RWPE2 (cell line): ENCODE data around the gene EMX1.

ENCODE experiments used
- ATAC-seq: fragments of 200-7000 bp; cut with Tn5 transposase; 3 replicates; pipeline ENCODE4 v1.9.1; 2021; ENCODE audit warnings: low read depth
- DNase-seq: peaks from one replicate; pipeline ENCODE4 v3.0.0-alpha.2; 2020; ENCODE audit warnings: low spot score
- H3K27ac ChIP-seq: fragments of 450-650 bp; 2 replicates; pipeline ENCODE4 v1.5.1; 2017; ENCODE audit warnings: mild to moderate bottlenecking; ENCODE audit not compliant: poor library complexity, severe bottlenecking
- H3K27me3 ChIP-seq: fragments of 250-450 bp; sonication (Bioruptor Pico); 2 replicates; pipeline ENCODE4 v1.5.1; 2021; ENCODE audit warnings: mild to moderate bottlenecking, moderate library complexity; ENCODE audit not compliant: insufficient read depth, poor library complexity, severe bottlenecking
- H3K36me3 ChIP-seq: fragments of 250-450 bp; sonication (Bioruptor Pico); 2 replicates; pipeline ENCODE4 v1.5.1; 2020; ENCODE audit warnings: low read depth, mild to moderate bottlenecking, moderate library complexity
- H3K4me1 ChIP-seq: fragments of 250-450 bp; sonication (Bioruptor Pico); 2 replicates; pipeline ENCODE4 v1.5.1; 2021; ENCODE audit warnings: mild to moderate bottlenecking, moderate library complexity; ENCODE audit not compliant: insufficient read depth, poor library complexity, severe bottlenecking
- H3K4me3 ChIP-seq: fragments of 250-450 bp; sonication (Bioruptor Pico); 2 replicates; pipeline ENCODE4 v1.5.1; 2021; ENCODE audit warnings: mild to moderate bottlenecking, moderate library complexity; ENCODE audit not compliant: severe bottlenecking
- H3K9me3 ChIP-seq: fragments of 250-450 bp; sonication (Bioruptor Pico); 2 replicates; pipeline ENCODE4 v1.5.1; 2021; ENCODE audit warnings: mild to moderate bottlenecking, moderate library complexity; ENCODE audit not compliant: severe bottlenecking
- TF ChIP-seq, protein P1 (sequence below): fragments of 450-650 bp; IDR thresholded peaks from one replicate; pipeline ENCODE4 v1.5.1; 2017; ENCODE audit warnings: mild to moderate bottlenecking, moderate library complexity; ENCODE audit not compliant: poor library complexity, severe bottlenecking

The EMX1 gene

DNA sequence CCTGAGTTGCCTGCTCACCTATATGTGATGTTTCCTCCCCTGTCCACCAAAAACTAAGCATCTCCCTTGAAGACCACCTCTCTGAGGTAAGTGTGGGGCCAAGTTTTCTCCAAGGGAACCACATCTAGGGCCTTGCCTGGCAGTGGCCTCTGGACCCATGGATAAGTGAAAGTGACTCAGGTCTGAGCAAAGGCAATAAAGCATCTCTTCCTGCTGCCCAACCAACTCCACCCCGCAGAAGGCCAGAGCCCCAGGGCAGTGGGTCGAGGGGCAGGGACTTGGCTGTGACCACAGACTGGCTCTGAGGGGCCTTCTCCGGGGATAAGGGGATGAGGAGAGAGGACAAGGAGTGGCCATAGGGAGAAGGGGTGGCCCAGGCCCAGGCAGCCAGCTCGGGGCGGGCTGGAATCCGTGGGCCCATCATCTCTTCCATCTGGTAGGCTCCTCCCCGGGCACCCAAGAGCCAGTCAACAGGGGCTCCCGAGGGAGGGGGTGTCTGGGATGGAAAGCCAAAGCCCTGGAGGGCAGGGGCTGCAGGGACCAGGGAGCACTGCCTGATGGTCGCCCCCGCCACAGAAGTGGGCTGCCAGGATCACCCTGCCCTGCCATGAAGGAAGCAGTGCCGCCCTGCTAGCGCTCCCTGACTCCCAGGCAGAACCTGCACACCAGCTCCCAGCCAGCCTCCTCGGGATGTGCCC lies 33.4 kb downstream of the EMX1 start:
- TF ChIP-seq, protein P1, sequence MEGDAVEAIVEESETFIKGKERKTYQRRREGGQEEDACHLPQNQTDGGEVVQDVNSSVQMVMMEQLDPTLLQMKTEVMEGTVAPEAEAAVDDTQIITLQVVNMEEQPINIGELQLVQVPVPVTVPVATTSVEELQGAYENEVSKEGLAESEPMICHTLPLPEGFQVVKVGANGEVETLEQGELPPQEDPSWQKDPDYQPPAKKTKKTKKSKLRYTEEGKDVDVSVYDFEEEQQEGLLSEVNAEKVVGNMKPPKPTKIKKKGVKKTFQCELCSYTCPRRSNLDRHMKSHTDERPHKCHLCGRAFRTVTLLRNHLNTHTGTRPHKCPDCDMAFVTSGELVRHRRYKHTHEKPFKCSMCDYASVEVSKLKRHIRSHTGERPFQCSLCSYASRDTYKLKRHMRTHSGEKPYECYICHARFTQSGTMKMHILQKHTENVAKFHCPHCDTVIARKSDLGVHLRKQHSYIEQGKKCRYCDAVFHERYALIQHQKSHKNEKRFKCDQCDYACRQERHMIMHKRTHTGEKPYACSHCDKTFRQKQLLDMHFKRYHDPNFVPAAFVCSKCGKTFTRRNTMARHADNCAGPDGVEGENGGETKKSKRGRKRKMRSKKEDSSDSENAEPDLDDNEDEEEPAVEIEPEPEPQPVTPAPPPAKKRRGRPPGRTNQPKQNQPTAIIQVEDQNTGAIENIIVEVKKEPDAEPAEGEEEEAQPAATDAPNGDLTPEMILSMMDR, result no peak
- Histone ChIP-seq H3K9me3 (no peaks in the 10 kb centered on the region), H3K36me3 (no peaks in the 10 kb centered on the region), H3K27me3 (no peaks in the 10 kb centered on the region), H3K4me1 (peaks cover 4% of the 10 kb centered on the region), H3K4me3 (no peak overlapping the region), H3K27ac (no peak overlapping the region)
- ATAC-seq, result no peak
- no peak for DNase-seq

DNA sequence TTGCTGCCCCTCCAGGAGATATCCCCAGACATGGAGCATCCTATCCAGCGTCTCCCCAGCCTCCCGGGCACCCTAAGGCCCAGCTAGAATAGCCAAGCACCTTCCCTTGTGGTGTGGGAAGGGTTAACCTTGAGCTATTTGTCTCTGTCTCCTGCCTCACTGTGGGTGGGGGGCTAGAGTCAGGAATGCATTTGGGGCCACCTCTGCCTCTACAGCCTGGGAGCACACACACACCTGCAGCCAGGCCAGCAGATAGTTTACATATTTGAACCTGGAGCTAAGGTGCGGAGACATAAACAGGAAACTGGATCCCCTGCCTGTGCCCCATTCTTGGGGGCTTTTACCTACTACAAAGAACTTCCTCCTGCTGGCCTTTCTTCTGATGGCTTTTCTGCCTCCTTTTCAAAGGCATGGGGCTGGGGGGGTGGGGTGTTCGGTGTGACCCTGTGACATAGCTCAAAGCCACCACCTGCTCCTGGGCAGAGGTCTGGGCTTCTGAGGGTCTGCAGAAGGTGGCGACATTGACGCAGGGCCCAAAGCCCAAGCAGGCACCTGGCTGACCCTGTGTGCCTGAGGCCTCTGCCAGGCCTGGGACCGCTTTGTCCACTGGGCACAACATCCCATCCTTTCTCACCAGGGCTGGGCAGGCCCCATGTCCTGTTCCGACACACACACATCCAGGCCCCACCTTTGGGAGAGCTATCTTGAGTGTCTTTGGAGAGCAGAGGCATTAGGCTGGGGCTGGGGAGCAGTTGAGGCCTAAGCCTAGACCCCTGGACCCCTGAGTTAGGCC lies 34.2 kb downstream of the EMX1 start:
- H3K4me1 ChIP-seq, result peaks cover 4% of the 10 kb centered on the region
- H3K27ac ChIP-seq, result no peak overlapping the region
- H3K36me3 ChIP-seq, result no peaks in the 10 kb centered on the region
- H3K27me3 ChIP-seq, result no peaks in the 10 kb centered on the region
- no peak for DNase-seq
- no peak for ATAC-seq
- no peak overlapping the region for H3K4me3 ChIP-seq
- TF ChIP-seq, protein P1, result no peak
- H3K9me3 ChIP-seq, result no peaks in the 10 kb centered on the region

DNA sequence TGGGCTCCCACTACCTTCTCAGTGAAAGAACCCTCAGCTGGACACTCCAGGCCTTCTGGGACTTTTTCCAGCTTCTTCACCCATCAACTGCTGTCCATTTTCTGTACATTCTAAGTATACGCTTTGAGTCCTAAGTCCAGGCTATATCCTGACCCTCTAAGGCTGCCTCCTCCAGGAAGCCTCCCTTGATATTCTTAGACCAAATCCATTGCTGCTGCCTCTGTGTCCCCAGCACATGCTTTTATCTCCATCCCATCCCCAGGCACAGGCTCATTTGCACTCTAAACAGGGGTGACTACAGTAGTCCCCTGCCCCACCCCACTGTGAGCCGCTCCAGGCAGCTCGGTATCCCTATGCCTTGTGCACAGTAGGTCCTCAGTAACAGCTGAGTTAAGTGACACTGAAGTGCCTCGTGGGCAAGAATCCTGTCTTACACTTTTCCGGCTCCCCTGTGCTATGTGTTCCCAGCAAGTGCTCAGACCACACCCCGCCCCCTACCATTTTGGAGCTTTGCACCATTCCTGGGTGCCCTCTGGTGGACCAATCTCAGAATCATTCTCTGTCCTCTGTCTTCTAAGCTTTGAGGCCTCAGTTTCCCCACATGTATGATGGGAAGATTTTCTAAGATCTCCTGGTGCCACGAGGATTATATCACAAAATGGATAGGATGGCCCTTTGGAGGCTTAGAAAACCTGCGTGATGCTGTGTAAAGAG lies 34.9 kb downstream of the EMX1 start:
- TF ChIP-seq, protein P1, result no peak

DNA sequence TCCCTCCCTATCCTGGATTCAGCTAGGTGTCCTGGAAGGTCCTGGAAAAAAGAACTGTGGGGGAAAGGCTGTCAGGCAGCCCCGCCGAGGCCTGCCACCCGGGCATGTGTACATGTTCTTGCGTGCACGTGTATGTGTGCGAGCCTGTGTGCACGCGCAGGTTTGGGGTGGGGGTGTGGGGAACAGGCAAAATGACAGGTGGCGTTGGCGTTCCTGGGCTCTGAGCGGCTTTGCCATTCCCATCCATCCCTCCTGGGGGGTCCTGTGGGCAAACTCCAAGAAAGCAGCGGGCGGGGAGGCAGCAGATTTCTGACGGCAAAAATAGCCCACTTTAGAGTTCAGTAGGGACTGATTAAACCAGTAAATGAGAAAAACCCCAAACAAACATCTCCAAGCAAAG lies 35.6 kb downstream of the EMX1 start:
- Histone ChIP-seq H3K27me3 (no peaks in the 10 kb centered on the region), H3K4me3 (no peak overlapping the region), H3K27ac (no peak overlapping the region), H3K36me3 (no peaks in the 10 kb centered on the region), H3K9me3 (no peaks in the 10 kb centered on the region), H3K4me1 (peaks cover 4% of the 10 kb centered on the region)
- TF ChIP-seq, protein P1, result no peak
- DNase-seq, result no peak
- no peak for ATAC-seq

More for the DNA sequence above, 34.9 kb downstream of the EMX1 start:
- H3K27me3 ChIP-seq, result no peaks in the 10 kb centered on the region
- no peak overlapping the region for H3K4me3 ChIP-seq
- H3K9me3 ChIP-seq, result no peaks in the 10 kb centered on the region
- H3K4me1 ChIP-seq, result peaks cover 4% of the 10 kb centered on the region
- no peak for DNase-seq
- ATAC-seq, result no peak
- no peaks in the 10 kb centered on the region for H3K36me3 ChIP-seq
- H3K27ac ChIP-seq, result no peak overlapping the region
